ENCODE measurements around the gene ZNF85. TPM values are rescaled to one million over a fixed set of nuclear protein-coding genes. Genes with fewer than 3 reads are reported as not detected.
"Not testable (repeated sequence)": the region's sequence is repeated elsewhere in the genome, so short reads cannot be mapped to it uniquely, and the experiment has no call there.

The ZNF85 gene
- 4.1 TPM for total RNA-seq

GRCh38 chr19:20923077-20923871 lies at the start of gene ZNF85:
Gene ZNF85, plus strand, starts transcription at chr19:20923251. Its CDS starts 150 bp downstream, at chr19:20923401.
- peak within 1 kb of the TSS; percentile 65 for H3K4me3 ChIP-seq (ENCODE audit: low read length)
- H3K4me1 ChIP-seq (ENCODE audit: insufficient read depth, low read length), result peaks cover 11% of the 10 kb centered on the region
- no peaks in the 10 kb centered on the region for H3K9me3 ChIP-seq (ENCODE audit: low read depth, low read length)
- H3K27me3 ChIP-seq (ENCODE audit: insufficient read depth, low read length), result no peaks in the 10 kb centered on the region

DNA sequence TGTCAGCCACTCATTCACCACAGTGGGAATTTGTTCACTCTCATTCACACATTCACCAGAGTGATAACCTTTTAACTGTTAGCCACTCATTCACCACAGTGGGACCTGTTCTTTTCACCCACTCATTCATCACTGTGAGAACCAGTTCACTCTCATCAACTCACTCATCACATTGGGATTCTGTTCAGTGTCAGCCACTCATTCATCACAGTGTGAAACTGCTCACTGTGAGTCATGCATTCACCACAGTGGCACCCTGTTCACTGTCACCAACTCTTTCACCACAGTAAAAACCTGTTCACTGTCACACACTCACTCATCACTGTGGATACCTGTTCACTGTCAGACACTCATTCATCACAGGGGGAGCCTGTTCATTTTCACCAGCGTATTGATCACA lies 43.5 kb upstream of the ZNF85 start:
- Histone ChIP-seq H3K9me3 (ENCODE audit: low read depth, low read length) (peaks cover 81% of the 10 kb centered on the region), H3K27me3 (ENCODE audit: insufficient read depth, low read length) (no peaks in the 10 kb centered on the region), H3K4me1 (ENCODE audit: insufficient read depth, low read length) (no peaks in the 10 kb centered on the region), H3K4me3 (ENCODE audit: low read length) (no peak overlapping the region)

DNA sequence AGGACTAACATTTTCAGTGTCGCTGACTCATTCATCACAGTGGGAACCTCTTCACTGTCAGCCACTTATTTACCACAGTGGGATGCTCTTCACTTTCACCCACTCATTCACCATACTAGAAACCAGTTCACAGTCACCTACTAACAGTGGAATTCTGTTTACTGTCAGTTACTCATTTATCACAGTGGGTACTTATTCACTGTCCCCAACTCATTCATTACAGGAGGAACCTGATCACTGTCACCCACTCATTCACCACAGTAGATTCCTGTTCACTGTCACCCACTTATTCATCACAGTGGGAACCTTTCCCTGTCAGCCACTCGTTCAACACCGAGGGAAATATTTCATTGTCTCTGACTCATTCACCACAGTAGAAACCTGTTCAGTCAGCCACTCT lies 10.1 kb upstream of the ZNF85 start:
- H3K4me1 ChIP-seq (ENCODE audit: insufficient read depth, low read length), result no peaks in the 10 kb centered on the region
- H3K9me3 ChIP-seq (ENCODE audit: low read depth, low read length), result peaks cover 47% of the 10 kb centered on the region
- no peaks in the 10 kb centered on the region for H3K27me3 ChIP-seq (ENCODE audit: insufficient read depth, low read length)
- H3K4me3 ChIP-seq (ENCODE audit: low read length), result no peak overlapping the region

DNA sequence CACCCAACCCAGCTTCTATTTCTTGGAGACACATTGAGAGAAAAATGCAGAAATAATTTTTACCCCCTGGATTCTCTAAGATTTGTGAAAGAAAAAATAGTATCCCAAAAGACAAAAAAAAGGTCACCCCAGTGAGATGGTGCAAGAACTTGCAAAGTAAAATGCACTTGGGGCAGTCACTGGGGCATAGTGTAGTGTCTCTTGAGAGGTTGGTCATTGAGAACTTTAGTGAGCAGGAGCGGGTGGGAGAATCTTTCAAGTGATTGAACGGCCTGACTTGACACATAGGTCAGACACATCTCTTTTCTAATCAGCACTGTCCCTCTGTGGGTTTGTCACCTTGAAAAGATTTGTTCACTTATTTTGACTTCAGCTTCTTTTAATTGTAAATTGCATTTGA lies 2.4 kb downstream of the ZNF85 start:
- Histone ChIP-seq H3K9me3 (ENCODE audit: low read depth, low read length) (no peaks in the 10 kb centered on the region), H3K27me3 (ENCODE audit: insufficient read depth, low read length) (no peaks in the 10 kb centered on the region), H3K4me1 (ENCODE audit: insufficient read depth, low read length) (peaks cover 11% of the 10 kb centered on the region), H3K4me3 (ENCODE audit: low read length) (no peak overlapping the region)

DNA sequence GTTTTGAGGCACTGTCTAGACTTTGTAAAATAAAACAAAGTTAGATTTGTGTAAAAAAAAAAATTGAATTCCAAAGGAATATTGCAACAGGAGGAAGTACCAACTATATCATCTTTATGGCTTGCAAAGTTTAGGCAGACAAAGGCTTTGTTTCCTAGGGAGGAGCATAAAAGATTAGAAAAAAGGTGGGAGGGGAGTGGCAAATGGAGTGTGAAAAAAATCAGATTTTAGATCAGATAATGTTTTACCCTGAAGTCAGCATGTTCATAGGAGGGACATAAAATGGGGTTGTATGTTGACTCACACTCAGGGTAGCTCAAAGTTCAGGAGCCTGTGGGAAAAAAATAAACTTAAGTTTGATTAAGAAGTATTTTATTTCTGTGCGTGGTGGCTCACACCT lies 3.7 kb downstream of the ZNF85 start:
- Histone ChIP-seq H3K9me3 (ENCODE audit: low read depth, low read length) (no peaks in the 10 kb centered on the region), H3K27me3 (ENCODE audit: insufficient read depth, low read length) (no peaks in the 10 kb centered on the region), H3K4me3 (ENCODE audit: low read length) (no peak overlapping the region), H3K4me1 (ENCODE audit: insufficient read depth, low read length) (peaks cover 11% of the 10 kb centered on the region)

GRCh38 chr19:20928371-20928770 lies 5.3 kb downstream of the ZNF85 start:
- H3K9me3 ChIP-seq (ENCODE audit: low read depth, low read length), result no peaks in the 10 kb centered on the region

GRCh38 chr19:20936322-20936947 lies 13.4 kb downstream of the ZNF85 start:
- not testable (repeated sequence) for H3K4me3 ChIP-seq (ENCODE audit: low read length); H3K27me3 ChIP-seq (ENCODE audit: insufficient read depth, low read length); H3K9me3 ChIP-seq (ENCODE audit: low read depth, low read length); H3K4me1 ChIP-seq (ENCODE audit: insufficient read depth, low read length)

More at GRCh38 chr19:20928371-20928770, 5.3 kb downstream of the ZNF85 start:
- Histone ChIP-seq H3K27me3 (ENCODE audit: insufficient read depth, low read length) (no peaks in the 10 kb centered on the region), H3K4me3 (ENCODE audit: low read length) (no peak overlapping the region), H3K4me1 (ENCODE audit: insufficient read depth, low read length) (peaks cover 6% of the 10 kb centered on the region)

GRCh38 chr19:20952561-20953095 lies 29.6 kb downstream of the ZNF85 start:
- not testable (repeated sequence) for H3K27me3 ChIP-seq (ENCODE audit: insufficient read depth, low read length); H3K4me3 ChIP-seq (ENCODE audit: low read length); H3K4me1 ChIP-seq (ENCODE audit: insufficient read depth, low read length)
- peaks cover 52% of the 10 kb centered on the region for H3K9me3 ChIP-seq (ENCODE audit: low read depth, low read length)

GRCh38 chr19:20964798-20965197 lies 41.7 kb downstream of the ZNF85 start:
- Histone ChIP-seq H3K9me3 (ENCODE audit: low read depth, low read length) (no peaks in the 10 kb centered on the region), H3K4me3 (ENCODE audit: low read length) (no peak overlapping the region), H3K4me1 (ENCODE audit: insufficient read depth, low read length) (no peaks in the 10 kb centered on the region), H3K27me3 (ENCODE audit: insufficient read depth, low read length) (no peaks in the 10 kb centered on the region)

DNA sequence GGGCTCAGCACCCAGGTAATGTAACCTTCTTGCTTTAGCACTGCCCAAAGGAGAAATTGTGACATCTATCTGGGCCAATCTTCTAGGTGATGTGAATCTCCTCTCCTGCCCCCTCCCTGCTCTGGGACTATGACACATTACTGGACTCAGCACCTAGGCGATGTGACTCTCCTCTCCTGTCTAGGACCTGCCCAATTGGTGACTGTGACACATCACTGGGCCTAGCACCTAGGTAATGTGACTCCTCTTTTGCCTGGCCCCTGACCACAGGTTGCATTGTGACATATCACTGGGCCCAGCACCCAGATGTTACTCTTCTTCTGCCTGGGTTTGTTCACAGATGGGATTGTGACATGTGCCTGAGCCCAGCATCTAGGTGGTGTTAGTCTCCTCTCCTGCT lies 45.0 kb downstream of the ZNF85 start:
- Histone ChIP-seq H3K4me1 (ENCODE audit: insufficient read depth, low read length) (no peaks in the 10 kb centered on the region), H3K27me3 (ENCODE audit: insufficient read depth, low read length) (no peaks in the 10 kb centered on the region), H3K9me3 (ENCODE audit: low read depth, low read length) (no peaks in the 10 kb centered on the region), H3K4me3 (ENCODE audit: low read length) (no peak overlapping the region)

- Histone ChIP-seq H3K27me3 (ENCODE audit: insufficient read depth, low read length) (no peaks in the 10 kb centered on the region), H3K4me3 (ENCODE audit: low read length) (no peak overlapping the region), H3K4me1 (ENCODE audit: insufficient read depth, low read length) (no peaks in the 10 kb centered on the region), H3K9me3 (ENCODE audit: low read depth, low read length) (no peaks in the 10 kb centered on the region)
Measured at GRCh38 chr19:20969498-20969897, 46.4 kb downstream of the ZNF85 start.

- Histone ChIP-seq H3K4me1 (ENCODE audit: insufficient read depth, low read length) (no peaks in the 10 kb centered on the region), H3K27me3 (ENCODE audit: insufficient read depth, low read length) (no peaks in the 10 kb centered on the region), H3K4me3 (ENCODE audit: low read length) (no peak overlapping the region), H3K9me3 (ENCODE audit: low read depth, low read length) (no peaks in the 10 kb centered on the region)
Measured at GRCh38 chr19:20969898-20970297, 46.8 kb downstream of the ZNF85 start.

DNA sequence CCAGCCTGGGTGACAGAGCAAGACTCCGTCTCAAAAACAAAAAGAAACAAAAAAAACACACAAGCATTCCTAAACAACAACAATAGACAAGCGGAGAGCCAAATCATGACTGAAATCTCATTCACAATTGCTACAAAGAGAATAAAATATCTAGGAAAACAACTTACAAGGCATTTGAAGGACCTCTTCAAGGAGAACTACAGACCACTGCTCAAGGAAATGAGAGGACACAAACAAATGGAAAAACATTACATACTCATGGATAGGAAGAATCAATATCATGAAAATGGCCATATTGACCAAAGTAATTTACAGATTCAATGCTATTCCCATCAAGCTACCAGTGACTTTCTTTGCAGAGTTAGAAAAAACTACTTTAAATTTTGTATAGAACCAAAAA lies 69.7 kb downstream of the ZNF85 start:
- not testable (repeated sequence) for H3K4me3 ChIP-seq (ENCODE audit: low read length); H3K4me1 ChIP-seq (ENCODE audit: insufficient read depth, low read length); H3K9me3 ChIP-seq (ENCODE audit: low read depth, low read length); H3K27me3 ChIP-seq (ENCODE audit: insufficient read depth, low read length)

DNA sequence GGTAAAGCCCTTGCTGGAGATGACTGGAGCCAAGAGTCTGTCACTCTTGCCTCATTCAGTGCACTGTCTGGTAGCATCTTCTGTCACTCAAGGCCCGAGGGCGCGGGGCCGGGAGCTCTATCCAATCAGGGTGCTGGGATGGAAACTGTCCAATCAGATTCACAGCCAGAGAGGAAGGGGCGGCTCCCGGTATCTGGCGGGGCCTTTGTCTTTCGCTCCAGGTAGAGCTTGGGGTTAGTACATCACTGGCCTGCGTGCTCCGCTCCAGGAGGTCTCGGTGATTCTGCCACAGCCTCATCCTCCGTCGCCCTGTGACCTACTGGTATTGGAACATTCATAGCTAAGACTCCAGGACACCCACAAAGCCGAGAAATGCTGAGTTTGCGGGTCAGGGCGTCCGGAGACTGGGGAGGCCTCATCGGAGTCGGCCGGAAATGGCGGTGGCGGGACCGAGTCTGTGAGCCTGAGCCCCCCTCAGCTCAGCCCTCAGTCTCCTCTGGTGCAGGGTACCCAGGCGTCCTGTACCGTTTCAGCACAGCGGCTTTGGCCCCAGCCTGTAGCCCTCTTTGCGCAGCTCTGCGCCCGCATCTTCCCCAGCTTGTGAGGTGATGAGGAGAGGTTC lies 76.8 kb downstream of the ZNF85 start:
- Histone ChIP-seq H3K27me3 (ENCODE audit: insufficient read depth, low read length) (no peaks in the 10 kb centered on the region), H3K4me3 (ENCODE audit: low read length) (peak overlapping the region; percentile 16), H3K4me1 (ENCODE audit: insufficient read depth, low read length) (peaks cover 5% of the 10 kb centered on the region), H3K9me3 (ENCODE audit: low read depth, low read length) (no peaks in the 10 kb centered on the region)
